Glomerular visceral epithelial cell (primary cell): ENCODE measurements around the gene CNTN6.
"Not testable (repeated sequence)": the region's sequence is repeated elsewhere in the genome, so short reads cannot be mapped to it uniquely, and the experiment has no call there.

ENCODE experiments used
- DNase-seq: peaks from one replicate; pipeline ENCODE4 v3.0.0-alpha.2; 2016; ENCODE audit errors: extremely low spot score

The CNTN6 gene

GRCh38 chr3:1275495-1275894, 182.7 kb downstream of the CNTN6 start:
- peak; percentile 8 for DNase-seq

GRCh38 chr3:1287815-1288214, 195.0 kb downstream of the CNTN6 start:
- DNase-seq = no peak

- no peak for DNase-seq
These were observed 196.1 kb downstream of the CNTN6 start for GRCh38 chr3:1288805-1289494.

- no peak for DNase-seq
These were observed 199.8 kb downstream of the CNTN6 start for GRCh38 chr3:1292571-1293071.

GRCh38 chr3:1294586-1294985, 201.8 kb downstream of the CNTN6 start:
- no peak for DNase-seq

- DNase-seq = no peak
These were observed 225.6 kb downstream of the CNTN6 start for GRCh38 chr3:1318296-1319005.

- no peak for DNase-seq
These were observed 233.7 kb downstream of the CNTN6 start for GRCh38 chr3:1326546-1326945.

- no peak for DNase-seq
These were observed 237.3 kb downstream of the CNTN6 start for GRCh38 chr3:1330107-1330506.

GRCh38 chr3:1346386-1346785, 253.6 kb downstream of the CNTN6 start:
- no peak for DNase-seq

- no peak for DNase-seq
These were observed 255.7 kb downstream of the CNTN6 start for GRCh38 chr3:1348547-1348946.

- no peak for DNase-seq
These were observed 258.1 kb downstream of the CNTN6 start for GRCh38 chr3:1350885-1351284.

- DNase-seq = no peak
These were observed 262.9 kb downstream of the CNTN6 start for GRCh38 chr3:1355691-1356090.

- DNase-seq = no peak
These were observed 263.3 kb downstream of the CNTN6 start for GRCh38 chr3:1356101-1356500.

- no peak for DNase-seq
These were observed 272.7 kb downstream of the CNTN6 start for GRCh38 chr3:1365528-1365927.

- DNase-seq = no peak
These were observed 281.6 kb downstream of the CNTN6 start for GRCh38 chr3:1374471-1374870.

GRCh38 chr3:1375145-1375544, 282.3 kb downstream of the CNTN6 start:
- DNase-seq = no peak

GRCh38 chr3:1380926-1381646, 288.3 kb downstream of the CNTN6 start:
- DNase-seq = no peak

- no peak for DNase-seq
These were observed 288.8 kb downstream of the CNTN6 start for GRCh38 chr3:1381647-1382036.

- DNase-seq = not testable (repeated sequence)
These were observed 294.6 kb downstream of the CNTN6 start for GRCh38 chr3:1387396-1387905.

- no peak for DNase-seq
These were observed 301.4 kb downstream of the CNTN6 start for GRCh38 chr3:1394188-1394587.

GRCh38 chr3:1400571-1400970, 307.7 kb downstream of the CNTN6 start:
- DNase-seq = no peak

- peak; percentile 67 for DNase-seq
These were observed 311.6 kb downstream of the CNTN6 start for GRCh38 chr3:1404270-1404962.
